SHP77 (cell line): ENCODE data around the gene BDP1.
A peak's percentile ranks its signal among the peaks of the same experiment; 100 is the strongest.
"Not testable (repeated sequence)": the region's sequence is repeated elsewhere in the genome, so short reads cannot be mapped to it uniquely, and the experiment has no call there.

Source experiments
- DNase-seq, 2 experiments: peaks; one replicate each; lab custom pipeline; 2025; lab: John Stamatoyannopoulos, UW

Gene BDP1

DNA sequence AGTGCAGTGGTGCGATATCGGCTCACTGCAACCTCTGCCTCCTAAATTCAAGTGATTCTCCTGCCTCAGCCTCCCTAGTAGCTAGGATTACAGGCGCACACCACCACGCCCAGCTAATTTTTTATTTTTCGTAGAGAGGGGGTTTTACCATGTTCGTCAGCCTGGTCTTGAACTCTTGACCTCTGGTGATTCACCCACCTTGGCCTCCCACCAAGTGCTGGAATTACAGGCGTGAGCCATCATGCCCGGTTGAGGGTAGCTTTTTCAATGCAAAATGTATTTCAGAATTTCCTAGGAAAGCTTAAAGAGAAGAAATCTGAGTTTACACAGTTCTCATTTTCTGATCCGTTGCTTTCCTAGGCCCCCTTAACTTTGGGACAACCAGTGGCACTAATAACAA is 15.7 kb downstream of the BDP1 start:
- DNase-seq, result no peak

DNA sequence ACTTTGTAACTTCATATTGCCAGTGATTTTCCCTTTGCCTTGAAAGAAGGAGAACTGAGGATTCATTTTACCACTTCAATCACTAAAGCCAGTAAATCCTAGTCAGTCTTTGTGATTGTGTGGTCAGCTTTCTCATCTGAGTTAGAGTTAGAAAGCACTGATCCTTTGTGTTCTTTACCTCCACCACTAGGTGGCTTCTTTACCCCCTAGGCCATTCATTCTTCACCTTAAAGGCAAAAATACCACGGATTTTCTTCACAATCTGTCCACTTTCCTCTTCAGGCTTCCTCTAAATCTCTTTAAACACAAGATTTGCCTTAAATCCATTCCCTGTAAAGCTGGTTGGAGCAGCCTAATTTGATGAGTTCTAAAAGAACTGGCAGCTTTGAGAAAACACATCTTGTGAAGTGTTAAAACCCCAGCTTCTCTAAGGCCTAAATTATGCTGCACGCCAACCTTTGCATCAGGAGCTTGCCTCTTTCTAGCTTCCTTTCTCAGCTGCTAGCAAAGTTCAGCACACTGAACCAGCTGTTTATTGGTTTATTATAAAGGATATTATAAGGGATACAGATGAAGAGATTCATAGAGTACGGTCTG is 20.4 kb downstream of the BDP1 start:
- DNase-seq, result peak; percentile 13 to 15

DNA sequence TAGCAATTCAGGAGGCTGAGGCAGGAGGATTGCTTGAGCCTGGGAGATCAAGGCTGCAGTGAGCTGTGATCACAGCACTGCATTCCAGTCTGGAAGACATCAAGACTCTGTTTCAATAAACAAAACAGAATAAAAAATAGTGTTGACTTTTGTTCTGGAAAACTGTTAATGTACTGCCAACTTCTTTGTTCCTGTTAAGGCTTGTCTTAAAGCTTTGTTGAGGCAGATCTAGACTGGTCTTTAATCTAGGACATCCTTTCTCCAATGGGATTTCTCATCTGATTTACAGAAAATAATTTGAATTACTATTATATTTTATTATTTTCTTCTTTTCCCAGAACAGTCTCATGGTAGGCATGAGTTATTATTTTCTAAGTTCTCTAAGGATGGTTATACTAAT is 26.0 kb downstream of the BDP1 start:
- no peak for DNase-seq

DNA sequence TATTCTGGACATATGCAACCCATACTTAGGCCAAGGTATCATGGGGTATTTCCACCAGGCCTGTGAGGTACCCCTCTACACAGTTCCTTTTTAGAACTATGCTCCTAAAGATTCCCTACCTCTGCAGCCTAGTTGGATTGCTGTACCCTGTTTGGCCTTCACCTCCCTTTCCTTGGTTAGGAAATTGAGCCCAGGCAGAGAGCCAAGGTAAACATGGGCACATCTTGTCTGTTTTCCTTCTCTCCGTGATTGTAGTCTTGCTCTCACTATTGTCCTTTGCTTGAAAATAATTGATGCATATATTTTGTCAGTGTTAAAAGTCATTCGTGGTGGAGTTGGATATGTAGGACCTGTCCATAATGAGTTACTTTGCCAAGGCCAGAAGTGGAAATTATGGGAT is 26.7 kb downstream of the BDP1 start:
- DNase-seq, result peak in 1 of 2 experiments; percentile 0

DNA sequence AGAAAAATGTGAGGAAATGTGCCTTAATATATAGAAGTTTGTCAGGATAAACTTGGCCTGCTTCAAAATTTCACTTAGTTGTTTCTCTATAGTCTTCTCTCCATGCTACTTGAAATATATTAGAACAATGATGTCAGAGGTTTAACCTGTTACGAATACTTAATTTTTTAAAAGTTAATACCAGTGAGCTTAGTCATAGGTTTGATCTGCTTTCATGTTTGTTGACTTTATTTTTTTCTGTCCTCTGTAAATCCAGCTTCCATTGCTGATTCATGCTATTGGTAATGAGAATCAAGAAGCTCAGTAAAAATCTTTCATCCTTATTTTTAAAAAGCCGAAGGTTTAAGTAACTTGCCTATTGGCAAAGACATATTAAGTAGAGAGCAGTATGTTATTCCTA is 27.9 kb downstream of the BDP1 start:
- DNase-seq, result no peak

DNA sequence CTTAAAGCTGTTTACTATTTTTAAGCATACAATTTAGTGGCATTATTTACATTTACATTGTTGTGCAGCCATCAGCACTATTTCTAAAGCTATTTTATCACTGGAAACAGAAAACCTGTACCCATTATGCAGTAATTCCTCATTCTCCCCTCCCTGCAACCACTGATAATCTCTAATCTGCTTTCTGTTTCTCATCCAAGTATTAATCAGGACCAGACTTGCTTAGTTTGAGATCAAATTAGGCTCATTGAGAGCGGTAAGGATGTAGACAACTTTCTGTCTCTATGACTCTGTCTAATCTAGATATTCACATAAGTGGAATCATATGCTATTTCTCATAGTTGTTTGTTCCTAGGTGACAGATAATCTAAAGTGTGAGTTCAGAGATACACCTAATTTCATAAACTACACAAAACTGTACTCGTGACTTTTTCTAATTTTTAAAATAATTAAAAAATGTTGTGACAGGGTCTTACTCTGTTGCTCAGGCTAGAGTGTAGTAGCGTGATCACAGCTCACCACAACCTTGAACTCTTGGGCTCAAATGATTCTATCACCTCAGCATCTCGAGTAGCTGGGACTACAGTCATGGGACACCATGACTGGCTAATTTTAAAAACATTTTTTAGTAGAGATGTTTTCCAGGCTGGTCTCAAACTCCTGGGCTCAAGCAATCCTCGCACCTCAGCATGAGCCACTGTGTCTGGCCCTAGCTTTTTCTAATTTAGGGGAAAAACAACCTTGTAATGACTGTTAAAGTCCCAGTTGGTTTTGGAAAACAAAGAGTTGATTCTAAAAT is 37.6 kb downstream of the BDP1 start:
- no peak for DNase-seq

DNA sequence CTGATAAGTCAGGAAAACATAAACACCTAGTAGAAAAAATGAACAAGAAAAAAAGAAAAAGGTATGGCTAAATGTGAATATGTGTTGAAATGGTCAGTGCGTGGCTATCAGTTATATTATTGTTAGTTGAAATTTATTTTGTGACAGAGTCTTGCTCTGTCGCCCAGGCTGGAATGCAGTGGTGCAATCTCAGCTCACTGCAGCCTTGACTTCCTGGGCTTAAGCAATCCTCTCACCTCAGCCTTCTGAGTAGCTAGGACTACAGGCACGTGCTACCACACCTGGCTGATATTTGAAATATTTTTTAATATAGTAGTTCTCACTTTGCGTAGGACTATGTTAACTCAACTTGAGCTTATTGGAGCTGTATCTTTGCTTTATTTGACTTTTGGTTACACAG is 38.8 kb downstream of the BDP1 start:
- not testable (repeated sequence) for DNase-seq

DNA sequence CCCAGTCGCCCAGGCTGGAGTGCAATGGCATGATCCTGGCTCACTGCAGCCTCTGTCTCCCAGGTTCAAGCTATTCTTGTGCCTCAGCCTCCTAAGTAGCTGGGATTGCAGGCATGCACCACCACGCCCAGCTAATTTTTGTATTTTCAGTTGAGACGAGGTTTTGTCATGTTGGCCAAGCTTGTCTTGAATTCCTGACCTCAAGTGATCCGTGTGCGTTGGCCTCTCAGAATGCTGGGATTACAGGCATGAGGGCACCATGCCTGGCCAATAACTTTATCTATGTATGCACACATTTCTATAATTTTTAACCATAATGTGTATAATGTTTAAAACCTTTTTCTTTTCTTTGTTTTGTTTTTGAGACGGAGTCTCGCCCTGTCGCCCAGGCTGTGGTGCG is 43.3 kb downstream of the BDP1 start:
- DNase-seq, result not testable (repeated sequence)

DNA sequence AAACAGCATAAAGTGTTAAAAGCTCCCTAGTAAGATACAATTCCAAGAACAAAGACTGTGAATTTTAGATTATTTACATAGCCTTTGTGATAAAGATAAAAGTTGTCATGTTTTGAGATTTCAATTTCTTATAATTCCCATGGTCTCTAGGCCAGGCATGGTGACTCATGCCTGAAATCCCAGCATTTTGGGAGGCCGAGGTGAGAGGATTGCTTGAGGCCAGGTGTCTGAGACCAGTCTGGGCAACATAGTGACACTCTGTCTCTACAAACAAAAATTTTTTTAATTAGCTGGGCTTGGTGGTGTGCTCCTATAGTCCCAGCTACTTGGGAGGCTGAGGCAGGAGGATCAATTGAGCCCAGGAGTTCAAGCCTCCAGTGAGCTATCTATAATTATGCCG is 48.1 kb downstream of the BDP1 start:
- DNase-seq, result no peak

DNA sequence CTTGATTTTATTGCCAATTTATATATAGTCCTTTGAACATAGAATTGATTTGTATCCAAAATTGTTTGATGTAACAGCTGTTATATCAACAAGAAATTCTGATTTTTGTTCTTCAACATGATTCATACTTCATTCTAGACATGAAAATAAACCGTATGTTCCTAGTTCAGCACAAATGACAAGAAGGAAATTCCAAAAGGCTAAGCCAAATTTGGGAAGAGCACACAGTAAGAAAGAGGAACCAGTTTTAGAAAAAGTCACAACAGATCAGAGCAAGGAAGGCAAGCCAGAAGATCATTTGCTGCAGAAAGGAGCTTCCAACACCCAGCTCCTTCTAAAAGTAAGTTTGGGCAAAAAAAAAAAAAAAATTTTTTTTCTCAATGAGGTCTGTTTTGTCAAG is 66.7 kb downstream of the BDP1 start:
- no peak for DNase-seq

DNA sequence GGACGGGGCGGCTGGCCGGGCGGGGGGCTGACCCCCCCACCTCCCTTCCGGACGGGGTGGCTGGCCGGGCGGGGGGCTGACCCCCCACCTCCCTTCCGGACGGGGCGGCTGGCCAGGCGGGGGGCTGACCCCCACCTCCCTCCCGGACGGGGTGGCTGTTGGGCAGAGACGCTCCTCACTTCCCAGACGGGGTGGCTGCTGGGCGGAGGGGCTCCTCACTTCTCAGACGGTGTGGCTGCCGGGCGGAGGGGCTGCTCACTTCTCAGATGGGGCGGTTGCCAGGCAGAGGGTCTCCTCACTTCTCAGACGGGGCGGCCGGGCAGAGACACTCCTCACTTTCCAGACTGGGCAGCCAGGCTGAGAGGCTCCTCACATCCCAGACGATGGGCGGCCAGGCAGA is 70.2 kb downstream of the BDP1 start:
- DNase-seq, result not testable (repeated sequence)

DNA sequence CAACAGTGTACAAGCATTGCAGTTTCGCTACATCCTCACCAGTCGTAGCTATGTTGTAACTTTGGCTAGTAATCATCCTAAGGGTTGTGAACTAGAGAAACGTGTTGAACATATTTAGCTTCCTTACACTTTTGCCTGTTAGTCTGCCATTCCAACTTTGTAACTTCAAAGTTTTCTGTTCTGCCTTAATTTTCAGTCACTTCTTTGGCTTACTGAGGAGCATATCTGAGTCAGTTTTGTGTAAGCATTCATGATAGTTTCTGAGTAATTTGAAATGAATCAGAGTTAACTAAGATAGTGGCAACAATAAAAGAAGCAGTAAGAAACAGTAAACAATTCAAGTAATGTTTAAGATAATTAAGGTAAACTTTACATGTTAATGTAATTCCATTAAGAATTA is 72.8 kb downstream of the BDP1 start:
- DNase-seq, result no peak

DNA sequence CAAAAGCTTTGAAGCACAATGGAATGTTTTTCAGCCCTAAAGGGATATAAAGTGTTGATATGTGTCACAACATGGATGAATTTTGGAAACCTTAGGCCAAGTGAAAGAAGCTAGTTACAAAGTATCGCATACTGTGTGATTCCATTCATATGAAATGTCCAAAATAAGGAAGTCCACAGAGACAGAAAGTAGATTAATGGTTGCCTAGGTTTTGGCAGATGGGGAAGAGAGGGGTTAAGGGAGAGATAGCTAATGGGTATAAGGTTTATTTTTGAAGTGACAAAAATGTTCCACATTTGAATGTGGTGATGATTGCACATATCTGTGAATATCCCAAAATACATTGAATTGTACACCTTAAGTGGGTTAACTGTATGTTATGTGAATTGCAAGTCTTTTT is 74.2 kb downstream of the BDP1 start:
- no peak for DNase-seq

DNA sequence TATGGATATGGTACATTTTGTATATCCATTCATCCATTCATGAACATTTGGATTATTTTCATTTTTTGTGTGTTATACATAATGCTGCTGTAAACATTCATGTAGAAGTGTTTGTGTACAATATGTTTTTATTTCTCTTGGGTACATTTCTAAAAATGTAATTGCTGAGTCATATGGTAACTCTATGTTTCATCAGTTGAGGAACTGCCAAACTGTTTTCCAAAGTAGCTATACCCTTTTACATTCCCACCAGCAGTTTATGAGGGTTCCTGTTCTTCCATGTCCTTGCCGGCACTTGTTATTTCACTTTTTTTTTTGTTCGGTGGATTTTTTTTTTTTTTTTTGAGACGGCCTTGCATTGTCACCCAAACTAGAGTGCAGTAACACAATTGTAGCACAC is 77.7 kb downstream of the BDP1 start:
- DNase-seq, result no peak

DNA sequence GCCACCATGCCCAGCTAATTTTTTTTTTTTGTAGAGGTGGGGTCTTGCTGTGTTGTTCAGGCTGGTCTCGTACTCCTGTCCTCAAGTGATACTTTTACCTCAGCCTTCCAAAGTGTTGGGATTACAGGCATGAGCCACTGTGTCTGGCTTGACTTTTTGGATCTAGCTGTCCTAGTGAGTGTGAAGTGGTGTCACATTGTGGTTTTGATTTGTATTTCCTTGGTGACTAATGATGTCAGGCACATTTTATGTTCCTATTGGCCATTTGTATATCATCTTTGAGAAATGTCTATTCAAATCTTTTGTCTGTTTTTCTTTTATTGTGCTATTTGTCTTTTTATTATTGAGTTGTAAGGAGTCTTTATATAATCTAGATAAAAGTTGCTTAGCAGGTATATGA is 78.2 kb downstream of the BDP1 start:
- no peak for DNase-seq

DNA sequence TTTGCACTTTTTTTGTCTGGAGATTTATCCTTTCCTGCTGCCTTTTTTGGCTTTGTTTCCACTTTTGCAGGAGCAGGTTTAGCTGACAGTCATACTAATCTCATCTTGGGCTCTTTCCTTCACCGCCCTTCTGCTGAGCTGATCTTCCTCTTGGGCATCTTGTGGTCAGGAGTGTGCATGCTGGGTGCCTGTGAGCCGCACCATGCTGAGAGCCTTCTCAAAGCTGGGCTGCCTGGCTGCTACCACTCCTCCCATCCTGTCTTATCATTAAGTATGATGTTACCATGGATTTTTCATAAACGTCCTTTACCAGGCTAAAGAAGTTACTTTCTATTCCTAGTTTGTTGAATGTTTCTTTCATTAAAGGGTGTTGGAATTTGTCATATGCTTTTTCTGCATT is 82.2 kb downstream of the BDP1 start:
- no peak for DNase-seq

DNA sequence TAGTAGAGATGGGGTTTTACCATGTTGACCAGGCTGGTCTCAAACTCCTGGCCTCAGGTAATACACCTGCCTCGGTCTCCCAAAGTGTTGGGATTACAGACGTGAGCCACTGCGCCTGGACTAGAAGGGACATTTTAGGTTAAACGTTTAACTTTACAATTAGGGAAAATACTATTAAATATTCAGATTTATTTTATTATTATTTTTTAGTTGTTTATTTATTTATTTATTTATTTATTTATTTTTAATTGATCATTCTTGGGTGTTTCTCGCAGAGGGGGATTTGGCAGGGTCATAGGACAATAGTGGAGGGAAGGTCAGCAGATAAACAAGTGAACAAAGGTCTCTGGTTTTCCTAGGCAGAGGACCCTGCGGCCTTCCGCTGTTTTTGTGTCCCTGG is 95.4 kb downstream of the BDP1 start:
- not testable (repeated sequence) for DNase-seq

DNA sequence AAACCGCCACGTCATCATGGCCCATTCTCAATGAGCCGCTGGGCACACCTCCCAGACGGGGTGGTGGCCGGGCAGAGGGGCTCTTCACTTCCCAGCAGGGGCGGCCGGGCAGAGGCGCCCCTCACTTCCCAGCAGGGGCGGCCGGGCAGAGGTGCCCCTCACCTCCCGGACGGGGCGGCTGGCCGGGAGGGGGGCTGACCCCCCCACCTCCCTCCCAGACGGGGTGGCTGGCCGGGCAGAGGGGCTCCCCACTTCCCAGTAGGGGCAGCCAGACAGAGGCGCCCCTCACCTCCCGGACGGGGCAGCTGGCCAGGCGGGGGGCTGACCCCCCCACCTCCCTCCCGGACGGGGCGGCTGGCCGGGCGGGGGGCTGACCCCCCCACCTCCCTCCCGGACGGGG is 96.1 kb downstream of the BDP1 start:
- not testable (repeated sequence) for DNase-seq

DNA sequence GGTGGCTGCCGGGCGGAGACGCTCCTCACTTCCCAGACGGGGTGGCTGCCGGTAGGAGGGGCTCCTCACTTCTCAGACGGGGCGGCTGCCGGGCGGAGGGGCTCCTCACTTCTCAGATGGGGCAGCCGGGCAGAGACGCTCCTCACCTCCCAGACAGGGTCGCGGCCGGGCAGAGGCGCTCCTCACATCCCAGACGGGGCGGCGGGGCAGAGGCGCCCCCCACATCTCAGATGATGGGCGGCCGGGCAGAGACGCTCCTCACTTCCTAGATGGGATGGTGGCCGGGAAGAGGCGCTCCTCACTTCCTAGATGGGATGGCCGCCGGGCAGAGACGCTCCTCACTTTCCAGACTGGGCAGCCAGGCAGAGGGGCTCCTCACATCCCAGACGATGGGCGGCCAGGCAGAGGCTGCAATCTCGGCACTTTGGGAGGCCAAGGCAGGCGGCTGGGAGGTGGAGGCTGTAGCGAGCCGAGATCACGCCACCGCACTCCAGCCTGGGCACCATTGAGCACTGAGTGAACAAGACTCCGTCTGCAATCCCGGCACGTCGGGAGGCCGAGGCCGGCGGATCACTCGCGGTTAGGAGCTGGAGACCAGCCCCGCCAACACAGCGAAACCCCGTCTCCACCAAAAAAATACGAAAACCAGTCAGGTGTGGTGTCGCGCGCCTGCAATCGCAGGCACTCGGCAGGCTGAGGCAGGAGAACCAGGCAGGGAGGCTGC is 96.7 kb downstream of the BDP1 start:
- DNase-seq, result not testable (repeated sequence)

DNA sequence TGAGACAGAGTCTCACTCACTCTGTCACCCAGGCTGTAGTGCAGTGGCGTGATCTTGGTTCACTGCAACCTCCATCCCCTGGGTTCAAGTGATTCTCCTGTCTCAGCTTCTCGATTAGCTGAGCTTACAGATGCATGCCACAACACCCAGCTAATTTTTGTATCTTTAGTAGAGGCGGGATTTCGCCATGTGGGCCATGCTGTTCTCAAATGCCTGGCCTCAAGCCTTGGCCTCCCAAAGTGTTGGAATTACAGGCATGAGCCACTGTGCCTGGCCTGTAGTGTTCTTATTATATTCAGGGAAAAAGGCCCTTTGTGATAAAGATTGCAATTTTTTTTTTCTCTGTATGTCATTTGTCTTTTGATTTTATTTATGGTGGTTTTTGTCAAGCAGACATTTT is 107.7 kb downstream of the BDP1 start:
- no peak for DNase-seq

DNA sequence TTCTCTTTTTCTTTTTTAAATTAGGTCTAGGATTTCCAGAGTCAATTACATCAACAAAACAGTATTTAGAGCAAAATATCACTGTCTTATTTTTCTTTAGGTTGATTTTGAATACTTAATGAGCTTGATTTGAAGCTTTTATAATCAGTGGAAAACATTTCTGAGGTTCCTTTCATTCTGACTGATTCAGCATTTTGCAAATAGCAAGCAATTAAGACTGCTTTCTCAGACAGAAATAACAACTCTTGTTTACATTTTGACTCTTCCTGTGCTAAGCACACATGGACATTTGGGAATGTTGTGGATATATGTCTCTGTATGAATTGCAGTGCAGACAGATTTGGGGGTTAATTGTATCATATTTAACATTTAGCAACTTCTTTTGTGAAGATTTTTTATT is 109.4 kb downstream of the BDP1 start:
- DNase-seq, result no peak

DNA sequence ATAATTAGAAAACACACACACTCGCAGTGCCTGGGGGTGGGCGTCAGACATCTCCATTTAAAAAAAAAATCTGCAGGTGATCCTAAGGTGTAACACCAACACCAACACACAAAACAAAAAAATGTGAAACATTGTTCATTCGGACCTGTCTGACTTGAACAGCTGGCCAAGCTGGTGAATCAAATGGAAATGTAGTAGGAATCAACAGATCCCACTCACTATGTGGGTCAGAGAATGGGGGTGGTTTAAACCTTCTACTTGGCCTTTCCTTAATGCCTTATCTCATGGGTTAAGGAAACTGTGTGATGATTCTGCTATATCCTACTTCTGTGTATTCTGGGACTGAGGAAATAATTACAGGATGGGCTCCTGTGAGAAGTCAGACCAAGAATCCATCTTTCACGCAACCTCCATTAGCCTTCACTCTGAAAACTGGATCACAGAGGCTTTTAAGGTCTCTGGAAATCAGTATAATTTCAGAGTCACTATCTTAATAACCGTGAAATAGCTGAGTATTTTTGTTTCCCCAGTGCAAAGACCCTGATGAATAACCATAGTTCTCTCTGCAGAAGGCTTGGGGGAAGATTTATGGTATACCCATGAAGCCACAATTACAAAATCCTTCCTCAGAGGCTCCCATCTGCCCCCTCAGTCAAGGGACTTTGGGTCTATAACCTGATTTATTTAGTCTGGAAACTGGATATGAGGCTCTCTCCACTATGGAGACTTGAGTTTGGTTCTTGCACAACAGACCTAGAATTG is 114.5 kb downstream of the BDP1 start:
- no peak for DNase-seq
